Right ventricle myocardium inferior (tissue), 1 donor: ENCODE measurements around the gene PCDH1. TPM values are rescaled to one million over a fixed set of nuclear protein-coding genes. Genes with fewer than 3 reads are reported as not detected.
"Not testable (repeated sequence)": the region's sequence is repeated elsewhere in the genome, so short reads cannot be mapped to it uniquely, and the experiment has no call there.

ENCODE experiments used
- ATAC-seq: fragments of 200-7000 bp; cut with Tn5 transposase; one replicate; pipeline ENCODE4 v1.9.1; 2020; ENCODE audit warnings: mild to moderate bottlenecking, moderate library complexity
- DNase-seq: peaks from one replicate; pipeline ENCODE4 v3.0.0; 2021; ENCODE audit errors: missing footprints
- intact Hi-C: fragments of 100-400 bp; cut with DNase I; formaldehyde crosslinking; loops from one replicate; pipeline ENCODE4 v1.11.0; 2022
- long read RNA-seq: library from polyadenylated mRNA; unstranded; transcript quantifications from one replicate; pipeline ENCODE4 v2.0.0, GENCODE V29; 2021
- total RNA-seq: library from RNA; stranded (reverse); fragmentation: NEBNext Ultra II Directional; extraction: Animal tissue kit (Norgen Biotek cat#: 25700); gene quantifications from one replicate; pipeline ENCODE4 v1.2.1, GENCODE V29; 2021
- donor health status: DM: no; HTN: yes; CAD: no; lungs with severe emphysema.

PCDH1 gene
- total RNA-seq = 21.0 TPM
- long read RNA-seq, full-length matches to known transcripts = 9 of 15 reads
- long read RNA-seq, partial matches to known transcripts = 1 of 15 reads
- long read RNA-seq, other reads (novel, unspliced or antisense) = 5 of 15 reads

- intact Hi-C loops = loop anchor here (2.0 to 5.0 kb wide), 4 partner anchors 29 to 185 kb away; no protein-coding TSS in a partner anchor
- peak; percentile 66 for DNase-seq
- ATAC-seq = peak; percentile 53
These were observed at the start of gene PCDH1 for GRCh38 chr5:141878186-141878710. PCDH1 (minus strand) TSS chr5:141878410; CDS start chr5:141878262, 148 bp downstream.

- DNase-seq (no peak), ATAC-seq (no peak)
- intact Hi-C loops = no loop called here
These were observed 48.2 kb upstream of the PCDH1 start for GRCh38 chr5:141926434-141926833.

GRCh38 chr5:141923448-141924313 lies 45.5 kb upstream of the PCDH1 start, which contains the start of gene DELE1:
DELE1 (plus strand) TSS chr5:141923871; CDS start chr5:141923942, 71 bp downstream.
- DNase-seq (peak; percentile 98), ATAC-seq (peak; percentile 98)
- intact Hi-C loops = loop anchor here (5.0 kb wide), 1 partner anchor 34 kb away; the partner anchor contains the start of gene PCDH12

- ATAC-seq, DNase-seq: not testable (repeated sequence)
- intact Hi-C loops = loop anchor here (5.0 kb wide), 1 partner anchor 34 kb away; the partner anchor contains the start of gene PCDH12
These were observed 44.7 kb upstream of the PCDH1 start for GRCh38 chr5:141922827-141923447.

GRCh38 chr5:141920771-141921170 lies 42.6 kb upstream of the PCDH1 start:
- intact Hi-C loops = loop anchor here (5.0 kb wide), 1 partner anchor 37 kb away; the partner anchor contains the start of gene PCDH12
- ATAC-seq (no peak), DNase-seq (no peak)

- DNase-seq (no peak), ATAC-seq (no peak)
- intact Hi-C loops = loop anchor here (5.0 kb wide), 1 partner anchor 38 kb away; the partner anchor contains the start of gene PCDH12
These were observed 41.3 kb upstream of the PCDH1 start for GRCh38 chr5:141919218-141920119.

GRCh38 chr5:141917760-141918159 lies 39.5 kb upstream of the PCDH1 start:
- intact Hi-C loops = no loop called here
- ATAC-seq = no peak

GRCh38 chr5:141916522-141916921 lies 38.3 kb upstream of the PCDH1 start:
- intact Hi-C loops = no loop called here
- ATAC-seq (no peak), DNase-seq (no peak)

More at GRCh38 chr5:141917760-141918159, 39.5 kb upstream of the PCDH1 start:
- DNase-seq = no peak

- ATAC-seq (peak; percentile 88), DNase-seq (no peak)
- intact Hi-C loops = no loop called here
These were observed 37.7 kb upstream of the PCDH1 start for GRCh38 chr5:141915881-141916336.

GRCh38 chr5:141914797-141915196 lies 36.6 kb upstream of the PCDH1 start:
- ATAC-seq (no peak), DNase-seq (no peak)
- intact Hi-C loops = no loop called here

- DNase-seq (peak; percentile 85), ATAC-seq (peak; percentile 57)
- intact Hi-C loops = no loop called here
These were observed 36.1 kb upstream of the PCDH1 start for GRCh38 chr5:141914199-141914743.

GRCh38 chr5:141913560-141914198 lies 35.5 kb upstream of the PCDH1 start:
- intact Hi-C loops = no loop called here
- no peak for ATAC-seq

GRCh38 chr5:141910271-141910673 lies 32.1 kb upstream of the PCDH1 start:
- ATAC-seq = no peak
- no peak for DNase-seq
- intact Hi-C loops = no loop called here

More at GRCh38 chr5:141913560-141914198, 35.5 kb upstream of the PCDH1 start:
- DNase-seq = no peak

- no peak for DNase-seq
- intact Hi-C loops = no loop called here
- no peak for ATAC-seq
These were observed 31.0 kb upstream of the PCDH1 start for GRCh38 chr5:141909212-141909611.

- DNase-seq = no peak
- intact Hi-C loops = no loop called here
- no peak for ATAC-seq
These were observed 30.6 kb upstream of the PCDH1 start for GRCh38 chr5:141908796-141909195.

- DNase-seq = no peak
- intact Hi-C loops = no loop called here
- no peak for ATAC-seq
These were observed 28.8 kb upstream of the PCDH1 start for GRCh38 chr5:141906972-141907371.

GRCh38 chr5:141906517-141906916 lies 28.3 kb upstream of the PCDH1 start:
- DNase-seq (no peak), ATAC-seq (no peak)
- intact Hi-C loops = no loop called here
